PC-3 (cell line): Measurements from ENCODE around the gene ACOT2.

ENCODE experiments used
- CTCF ChIP-seq: fragments of 300-600 bp; sonication (generic); conservative IDR thresholded peaks from 2 replicates; pipeline ENCODE4 v1.5.1; 2017; ENCODE audit warnings: antibody characterized with exemption, low read depth, mild to moderate bottlenecking, low read length
- EZH2 ChIP-seq: fragments of 300-600 bp; sonication (generic); IDR thresholded peaks from one replicate; pipeline ENCODE4 v1.6.1; 2017; ENCODE audit warnings: antibody characterized with exemption, mild to moderate bottlenecking, low read length; ENCODE audit not compliant: unreplicated experiment

DNA sequence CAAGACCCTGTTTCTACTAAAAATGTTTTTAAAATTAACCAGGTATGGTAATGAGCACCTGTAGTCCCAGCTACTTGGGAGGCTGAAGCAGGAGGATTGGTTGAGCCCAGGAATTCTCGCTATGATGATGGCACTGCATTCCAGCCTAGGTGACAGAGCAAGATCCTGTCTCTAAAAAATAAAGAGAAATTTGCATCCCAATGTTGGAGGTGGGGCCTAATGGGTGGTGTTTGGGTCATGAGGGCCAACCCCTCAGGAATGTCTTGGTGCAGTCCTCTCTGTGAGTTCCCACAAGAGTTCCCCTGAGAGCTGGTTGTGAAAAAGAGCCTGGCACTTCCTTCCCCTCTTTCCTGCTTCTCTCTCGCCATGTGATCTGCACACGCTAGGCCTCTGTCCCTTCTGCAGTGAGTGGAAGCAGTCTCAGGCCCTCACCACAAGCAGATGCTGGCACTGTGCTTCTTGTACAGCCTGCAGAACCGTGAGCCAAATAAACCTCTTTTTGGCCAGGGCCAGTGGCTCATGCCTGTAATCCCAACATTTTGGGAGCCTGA is 54.6 kb downstream of the ACOT2 start:
- TF ChIP-seq CTCF (no peak), EZH2 (no peak)
